BLaER1 treated with 17β-estradiol and CSF1 and Interleukin-3, amounts not matched to agents 10 nM and 100 nM (cell line): ENCODE data around the gene FAF1.
"Not testable (repeated sequence)": the region's sequence is repeated elsewhere in the genome, so short reads cannot be mapped to it uniquely, and the experiment has no call there.

Source experiments
- H3K27ac ChIP-seq, 11 experiments: shearing (Covaris generic); formaldehyde crosslinking; 2 replicates each; pipeline ENCODE4 v1.8.1; 2022
- H3K27me3 ChIP-seq, 11 experiments: shearing (Covaris generic); formaldehyde crosslinking; 2 replicates each; pipeline ENCODE4 v1.8.1; 2022
- H3K36me3 ChIP-seq, 11 experiments: shearing (Covaris generic); formaldehyde crosslinking; 2 replicates each; pipeline ENCODE4 v1.8.1; 2022
- H3K4me1 ChIP-seq, 10 experiments: shearing (Covaris generic); formaldehyde crosslinking; 2 replicates each; pipeline ENCODE4 v1.8.1; 2022
- H3K4me2 ChIP-seq, 11 experiments: shearing (Covaris generic); formaldehyde crosslinking; 2 replicates each; pipeline ENCODE4 v1.8.1; 2022
- H3K4me3 ChIP-seq, 10 experiments: shearing (Covaris generic); formaldehyde crosslinking; 2 replicates each; pipeline ENCODE4 v1.8.1; 2022
- H3K9ac ChIP-seq, 11 experiments: shearing (Covaris generic); formaldehyde crosslinking; 2 replicates each; pipeline ENCODE4 v1.8.1; 2022
- H3K9me3 ChIP-seq, 11 experiments: shearing (Covaris generic); formaldehyde crosslinking; replicated peaks in 1 of 11; 2 replicates each; pipeline ENCODE4 v1.8.1; 2022
- H4K20me1 ChIP-seq, 11 experiments: shearing (Covaris generic); formaldehyde crosslinking; 2 replicates each; pipeline ENCODE4 v1.8.1; 2022
- Cebpa-rat ChIP-seq, 11 experiments: shearing (Covaris generic); IDR thresholded peaks; 2 replicates each; pipeline ENCODE4 v1.8.1; 2022

Gene FAF1

GRCh38 chr1:50739125-50739524, 220.9 kb downstream of the FAF1 start:
- peaks cover 23 to 75% (median 42%) of the 10 kb centered on the region in 11 experiments; a peak in 20 of 22 replicates for H3K36me3 ChIP-seq
- no peak for TF ChIP-seq Cebpa-rat (IDR thresholded peaks at IDR 0.05)

GRCh38 chr1:50735443-50735842, 224.6 kb downstream of the FAF1 start:
- H3K27me3 ChIP-seq = no peaks in the 10 kb centered on the region
- H3K4me3 ChIP-seq = no peak overlapping the region
- no peaks in the 10 kb centered on the region for H4K20me1 ChIP-seq
- no peaks in the 10 kb centered on the region; a peak in 1 of 22 replicates for H3K9me3 ChIP-seq
- peaks cover 0 to 15% (median 7%) of the 10 kb centered on the region in 10 experiments; a peak in 11 of 20 replicates for H3K4me1 ChIP-seq
- no peak overlapping the region for H3K27ac ChIP-seq
- TF ChIP-seq Cebpa-rat (IDR thresholded peaks at IDR 0.05) = no peak
- H3K4me2 ChIP-seq = no peak overlapping the region
- H3K36me3 ChIP-seq = peaks cover 7 to 47% (median 14%) of the 10 kb centered on the region in 11 experiments; a peak in 14 of 22 replicates
- H3K9ac ChIP-seq = no peak overlapping the region

More at GRCh38 chr1:50739125-50739524, 220.9 kb downstream of the FAF1 start:
- no peak overlapping the region for H3K27ac ChIP-seq
- H4K20me1 ChIP-seq = no peaks in the 10 kb centered on the region
- H3K4me3 ChIP-seq = no peak overlapping the region
- no peaks in the 10 kb centered on the region for H3K9me3 ChIP-seq
- no peak overlapping the region for H3K4me2 ChIP-seq
- H3K9ac ChIP-seq = no peak overlapping the region
- H3K27me3 ChIP-seq = no peaks in the 10 kb centered on the region
- no peaks in the 10 kb centered on the region for H3K4me1 ChIP-seq

GRCh38 chr1:50727578-50727977, 232.5 kb downstream of the FAF1 start:
- H3K27ac ChIP-seq, H3K9ac ChIP-seq, H4K20me1 ChIP-seq, H3K4me3 ChIP-seq, H3K9me3 ChIP-seq, H3K27me3 ChIP-seq, H3K4me2 ChIP-seq: not testable (repeated sequence)
- H3K4me1 ChIP-seq = peaks cover 12 to 30% (median 21%) of the 10 kb centered on the region in 10 experiments
- peaks cover 0 to 33% (median 14%) of the 10 kb centered on the region in 11 experiments; a peak in 15 of 22 replicates for H3K36me3 ChIP-seq

- H3K27me3 ChIP-seq = no peaks in the 10 kb centered on the region
- peaks cover 12 to 35% (median 24%) of the 10 kb centered on the region in 10 experiments for H3K4me1 ChIP-seq
- H3K36me3 ChIP-seq = peaks cover 0 to 46% (median 24%) of the 10 kb centered on the region in 11 experiments; a peak in 16 of 22 replicates
- no peak overlapping the region for H3K4me3 ChIP-seq
- H3K9ac ChIP-seq = no peak overlapping the region
- H3K9me3 ChIP-seq = no peaks in the 10 kb centered on the region
- H3K27ac ChIP-seq = 0 out of 22 replicates have a peak overlapping the region, but pooled peaks of 5 of the 11 experiments have one; percentile 0 to 28 (median 13)
- H3K4me2 ChIP-seq = peak overlapping the region; percentile 36 to 81 (median 46)
- H4K20me1 ChIP-seq = no peaks in the 10 kb centered on the region; a peak in 1 of 22 replicates
- no peak for TF ChIP-seq Cebpa-rat (IDR thresholded peaks at IDR 0.05)
These were observed 235.3 kb downstream of the FAF1 start for GRCh38 chr1:50724626-50725286.

GRCh38 chr1:50720457-50721053, 239.5 kb downstream of the FAF1 start:
- H4K20me1 ChIP-seq = no peaks in the 10 kb centered on the region; a peak in 1 of 22 replicates
- peaks cover 12 to 35% (median 24%) of the 10 kb centered on the region in 10 experiments for H3K4me1 ChIP-seq
- no peak overlapping the region for H3K9ac ChIP-seq
- H3K4me3 ChIP-seq = no peak overlapping the region
- H3K27me3 ChIP-seq = no peaks in the 10 kb centered on the region
- TF ChIP-seq Cebpa-rat (IDR thresholded peaks at IDR 0.05) = no peak
- peaks cover 11 to 14% (median 13%) of the 10 kb centered on the region in 11 experiments; a peak in 20 of 22 replicates for H3K9me3 ChIP-seq
- no peak overlapping the region for H3K4me2 ChIP-seq
- H3K36me3 ChIP-seq = peaks cover 9 to 33% (median 16%) of the 10 kb centered on the region in 11 experiments; a peak in 18 of 22 replicates
- no peak overlapping the region for H3K27ac ChIP-seq

- H3K4me2 ChIP-seq = no peak overlapping the region
- H3K36me3 ChIP-seq = peaks cover 9 to 31% (median 16%) of the 10 kb centered on the region in 11 experiments; a peak in 17 of 22 replicates
- no peak for TF ChIP-seq Cebpa-rat (IDR thresholded peaks at IDR 0.05)
- H3K27me3 ChIP-seq = no peaks in the 10 kb centered on the region
- peaks cover 11 to 14% (median 13%) of the 10 kb centered on the region in 11 experiments; a peak in 20 of 22 replicates for H3K9me3 ChIP-seq
- no peaks in the 10 kb centered on the region; a peak in 1 of 22 replicates for H4K20me1 ChIP-seq
- no peak overlapping the region for H3K9ac ChIP-seq
- H3K4me3 ChIP-seq = no peak overlapping the region
- H3K4me1 ChIP-seq = peaks cover 0 to 21% (median 12%) of the 10 kb centered on the region in 10 experiments; a peak in 15 of 20 replicates
- H3K27ac ChIP-seq = no peak overlapping the region
These were observed 240.9 kb downstream of the FAF1 start for GRCh38 chr1:50719126-50719525.

GRCh38 chr1:50717327-50717726, 242.7 kb downstream of the FAF1 start:
- Histone ChIP-seq H3K9me3 (peaks cover 11 to 14% (median 13%) of the 10 kb centered on the region in 11 experiments; a peak in 20 of 22 replicates), H4K20me1 (no peaks in the 10 kb centered on the region), H3K27ac (no peak overlapping the region), H3K4me1 (peaks cover 0 to 3% (median under 1%) of the 10 kb centered on the region in 10 experiments; a peak in 8 of 20 replicates), H3K27me3 (no peaks in the 10 kb centered on the region), H3K4me3 (no peak overlapping the region), H3K4me2 (no peak overlapping the region), H3K9ac (no peak overlapping the region), H3K36me3 (peaks cover 9 to 31% (median 16%) of the 10 kb centered on the region in 11 experiments; a peak in 17 of 22 replicates)
- no peak for TF ChIP-seq Cebpa-rat (IDR thresholded peaks at IDR 0.05)

GRCh38 chr1:50716455-50716854, 243.6 kb downstream of the FAF1 start:
- H3K27me3 ChIP-seq, H3K4me1 ChIP-seq, H4K20me1 ChIP-seq, H3K9ac ChIP-seq, H3K4me3 ChIP-seq, H3K27ac ChIP-seq, H3K4me2 ChIP-seq: not testable (repeated sequence)
- Histone ChIP-seq H3K9me3 (peaks cover 11 to 14% (median 13%) of the 10 kb centered on the region in 11 experiments; a peak in 20 of 22 replicates), H3K36me3 (peaks cover 9 to 29% (median 13%) of the 10 kb centered on the region in 11 experiments; a peak in 17 of 22 replicates)

GRCh38 chr1:50710099-50710498, 250.0 kb downstream of the FAF1 start:
- no peaks in the 10 kb centered on the region for H4K20me1 ChIP-seq
- H3K4me2 ChIP-seq = no peak overlapping the region
- H3K27me3 ChIP-seq = no peaks in the 10 kb centered on the region
- H3K4me3 ChIP-seq = no peak overlapping the region
- TF ChIP-seq Cebpa-rat (IDR thresholded peaks at IDR 0.05) = no peak
- no peak overlapping the region for H3K27ac ChIP-seq
- no peaks in the 10 kb centered on the region for H3K9me3 ChIP-seq
- H3K4me1 ChIP-seq = no peaks in the 10 kb centered on the region
- H3K36me3 ChIP-seq = no peaks in the 10 kb centered on the region
- H3K9ac ChIP-seq = no peak overlapping the region
